ENCODE results near the gene CRX.
A peak's percentile ranks its signal among the peaks of the same experiment; 100 is the strongest.
"Not testable (repeated sequence)": the region's sequence is repeated elsewhere in the genome, so short reads cannot be mapped to it uniquely, and the experiment has no call there.

Gene CRX

GRCh38 chr19:47821460-47822020 is at the start of gene CRX:
CRX (plus strand) TSS chr19:47821937; CDS start chr19:47834444, 12,507 bp downstream.
- no peak for DNase-seq

DNA sequence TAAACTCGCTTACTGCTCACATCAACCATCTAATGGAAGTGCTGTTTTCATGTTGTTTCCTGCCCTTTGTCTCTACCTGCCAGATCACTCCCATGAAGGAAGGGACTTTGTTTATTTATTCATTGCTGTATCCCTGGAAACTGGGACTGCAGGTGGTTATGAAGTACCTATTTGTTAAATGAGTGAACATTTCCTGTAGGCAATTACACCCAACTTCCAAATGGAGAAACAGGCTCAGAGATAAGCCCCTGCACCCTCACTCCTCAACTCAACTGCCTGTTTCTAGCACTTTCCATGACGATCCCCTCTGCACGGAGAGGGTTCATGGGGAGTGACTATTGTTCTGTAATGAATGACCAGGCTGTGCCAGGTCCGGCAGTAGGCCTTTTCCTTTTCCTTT is 45.2 kb upstream of the CRX start:
- no peak for DNase-seq

DNA sequence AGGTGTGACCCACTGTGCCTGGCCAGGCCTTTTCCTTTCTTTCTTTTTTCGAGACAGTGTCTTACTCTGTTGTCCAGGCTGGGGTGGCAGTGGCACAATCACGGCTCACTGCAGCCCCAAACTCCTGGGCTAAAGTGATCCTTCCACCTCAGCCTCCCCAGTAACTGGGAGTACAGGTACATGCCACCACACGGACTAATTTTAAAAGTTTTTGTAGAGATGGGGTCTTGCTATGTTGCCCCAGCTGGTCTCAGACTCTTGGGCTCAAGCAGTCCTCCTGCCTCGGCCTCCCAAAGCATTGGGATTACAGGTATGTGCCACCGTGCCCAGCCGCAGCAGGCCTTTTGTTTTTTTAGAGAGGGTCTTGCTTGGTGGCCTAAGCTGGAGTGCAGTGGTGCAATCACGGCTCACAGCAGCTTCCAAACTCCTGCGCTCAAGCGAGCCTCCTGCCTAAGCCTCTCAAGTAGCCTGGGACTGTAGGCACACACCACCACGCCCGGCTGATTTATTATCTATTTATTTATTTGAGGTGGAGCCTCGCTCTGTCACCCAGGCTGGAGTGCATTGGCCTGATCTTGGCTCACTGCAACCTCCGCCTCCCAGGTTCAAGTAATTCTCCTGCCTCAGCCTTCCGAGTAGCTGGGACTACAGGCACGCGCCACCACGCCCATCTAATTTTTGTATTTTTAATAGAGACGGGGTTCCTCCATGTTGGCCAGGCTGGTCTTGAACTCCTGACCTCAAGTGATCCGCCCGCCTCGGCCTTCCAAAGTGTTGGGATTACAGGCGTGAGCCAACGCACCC is 44.3 kb upstream of the CRX start:
- not testable (repeated sequence) for DNase-seq

- peak; percentile 85 for DNase-seq
Measured at GRCh38 chr19:47778049-47778953, 43.4 kb upstream of the CRX start, which contains the start of gene SELENOW. SELENOW (plus strand) TSS chr19:47778703; CDS start chr19:47778786, 83 bp downstream.

DNA sequence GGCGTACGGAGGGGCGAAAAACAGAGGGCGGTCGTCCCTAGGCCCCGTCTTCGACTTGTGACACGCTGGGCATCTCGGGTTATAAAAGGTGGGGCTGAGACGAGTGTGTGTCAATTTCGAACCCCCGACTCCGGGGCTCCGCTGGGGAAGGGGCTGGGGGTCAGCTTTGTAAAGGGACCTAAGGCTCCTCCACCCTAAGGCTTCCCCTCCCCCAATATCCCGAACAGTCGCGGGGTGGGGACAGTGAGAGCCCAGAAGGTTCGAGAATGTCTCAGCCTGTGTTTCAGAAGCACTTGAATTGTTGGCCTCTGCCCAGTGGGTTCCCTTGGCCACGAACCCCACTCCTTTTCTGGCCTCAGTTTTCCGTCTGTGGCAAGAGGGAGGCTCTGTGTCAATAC is 42.8 kb upstream of the CRX start:
- DNase-seq, result peak; percentile 24

DNA sequence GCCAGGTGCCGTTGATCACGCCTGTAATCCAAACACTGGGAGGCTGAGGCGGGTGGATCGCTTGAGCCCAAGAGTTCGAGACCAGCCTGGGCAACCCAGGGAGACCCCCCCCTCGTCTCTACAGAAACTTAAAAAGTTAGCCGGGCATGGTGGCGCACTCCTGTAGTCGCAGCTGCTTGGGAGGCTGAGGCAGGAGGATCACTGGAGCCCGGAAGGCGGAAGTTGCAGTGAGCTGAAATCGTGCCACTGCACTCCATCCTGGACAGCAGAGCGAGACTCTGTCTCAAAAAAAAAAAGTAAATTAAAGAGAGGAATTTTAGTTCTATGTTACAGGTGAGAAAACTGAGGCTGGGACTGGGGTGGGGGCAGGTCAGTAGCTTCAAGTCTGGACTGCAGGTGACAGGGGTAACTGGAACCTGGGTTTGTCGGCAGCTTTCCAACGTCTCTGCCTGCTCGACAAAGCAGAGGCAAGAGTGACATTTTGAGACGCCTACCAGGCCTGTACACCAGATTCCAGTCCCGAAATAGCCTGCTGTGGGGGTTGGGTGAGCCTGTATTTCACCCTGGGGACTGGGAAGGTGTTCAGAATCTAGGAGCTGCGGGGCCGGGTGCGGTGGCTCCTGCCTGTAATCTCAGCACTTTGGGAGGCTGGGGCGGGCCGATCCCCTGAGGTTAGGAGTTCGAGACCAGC is 42.1 kb upstream of the CRX start:
- no peak for DNase-seq

- DNase-seq, result no peak
Measured at GRCh38 chr19:47780215-47780551, 41.6 kb upstream of the CRX start.

DNA sequence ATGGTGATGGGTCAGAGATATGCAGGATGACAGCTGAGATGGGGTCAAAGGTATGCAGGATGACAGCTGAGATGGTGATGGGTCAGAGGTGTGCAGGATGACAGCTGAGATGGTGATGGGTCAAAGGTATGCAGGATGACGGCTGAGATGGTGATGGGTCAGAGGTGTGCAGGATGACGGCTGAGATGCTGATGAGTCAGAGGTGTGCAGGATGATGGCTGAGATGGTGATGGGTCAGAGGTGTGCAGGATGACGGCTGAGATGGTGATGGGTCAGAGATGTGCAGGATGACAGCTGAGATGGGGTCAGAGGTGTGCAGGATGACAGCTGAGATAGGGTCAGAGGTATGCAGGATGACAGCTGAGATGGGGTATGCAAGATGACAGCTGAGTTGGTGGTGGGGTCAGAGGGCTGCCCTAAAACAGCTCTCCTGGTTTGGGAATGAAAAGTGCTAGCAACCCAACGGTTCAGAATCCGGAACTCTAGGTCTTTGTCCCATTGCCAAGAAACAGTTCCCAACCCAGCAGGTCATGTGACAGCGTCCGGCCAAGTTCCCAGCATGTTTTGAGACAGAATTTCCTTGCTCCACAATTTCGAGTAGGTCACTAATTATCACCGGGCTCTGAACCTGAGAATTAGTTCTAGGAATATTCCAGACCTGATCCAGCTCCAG is 40.0 kb upstream of the CRX start:
- DNase-seq, result no peak

DNA sequence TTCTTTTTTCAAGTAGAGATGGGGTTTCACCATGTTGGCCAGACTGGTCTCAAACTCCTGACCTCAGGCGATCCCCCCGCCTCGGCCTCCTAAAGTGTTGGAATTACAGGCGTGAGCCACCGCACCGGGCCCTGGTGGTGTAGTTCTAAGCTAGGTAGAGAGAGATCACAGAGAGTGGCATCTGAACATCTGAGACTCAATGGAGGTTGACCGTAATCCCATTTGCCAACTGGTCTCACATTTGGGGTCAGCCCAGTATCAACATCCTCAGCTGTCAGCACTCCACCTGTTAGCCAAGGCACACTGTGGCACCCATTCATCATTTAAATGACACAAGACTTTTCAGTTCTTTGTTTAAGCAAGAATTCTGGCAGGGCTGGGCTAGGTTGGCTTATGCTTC is 35.2 kb upstream of the CRX start:
- DNase-seq, result no peak

GRCh38 chr19:47787307-47787706 is 34.4 kb upstream of the CRX start:
- DNase-seq, result not testable (repeated sequence)

GRCh38 chr19:47789811-47790210 is 31.9 kb upstream of the CRX start:
- not testable (repeated sequence) for DNase-seq

- peak; percentile 95 for DNase-seq
Measured at GRCh38 chr19:47790398-47790814, 31.3 kb upstream of the CRX start.

DNA sequence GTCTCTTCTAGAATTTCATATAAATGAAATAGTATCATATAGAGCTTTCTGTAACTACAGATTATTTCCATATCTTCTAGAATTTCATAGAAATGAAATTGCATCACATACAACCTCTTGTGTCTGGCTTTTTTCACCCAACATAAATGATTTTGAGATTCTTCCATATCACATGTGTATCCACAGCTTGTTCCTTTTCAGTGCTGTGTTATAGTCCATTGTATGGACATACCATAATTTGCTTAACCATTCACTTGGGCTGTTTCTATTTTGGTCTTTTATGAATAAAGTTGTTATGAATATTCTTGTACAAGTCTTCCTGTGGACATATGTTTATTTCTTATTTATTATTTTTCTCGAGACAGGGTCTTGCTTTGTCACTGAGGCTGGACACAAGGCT is 29.1 kb upstream of the CRX start:
- DNase-seq, result no peak

DNA sequence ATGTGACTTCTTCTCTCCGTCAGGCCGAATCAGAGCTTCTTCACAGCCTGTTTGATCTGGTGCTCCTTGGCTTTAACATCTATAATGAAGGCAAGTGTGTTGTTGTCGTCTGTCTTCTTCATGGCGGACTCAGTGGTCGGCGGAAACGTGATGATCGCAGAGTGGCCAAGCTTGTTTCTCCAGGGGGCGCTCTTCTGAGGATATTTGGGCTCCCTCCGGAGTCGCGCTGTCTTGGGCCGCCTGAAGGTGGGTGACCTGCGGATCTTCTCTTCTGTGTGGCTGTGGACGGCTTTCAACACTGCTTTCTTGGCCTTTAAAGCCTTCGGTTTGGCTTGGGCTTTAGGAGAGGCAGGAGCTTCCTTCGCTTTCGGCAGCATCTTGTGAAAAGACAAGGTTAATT is 27.2 kb upstream of the CRX start:
- no peak for DNase-seq

GRCh38 chr19:47796785-47797184 is 25.0 kb upstream of the CRX start:
- no peak for DNase-seq

DNA sequence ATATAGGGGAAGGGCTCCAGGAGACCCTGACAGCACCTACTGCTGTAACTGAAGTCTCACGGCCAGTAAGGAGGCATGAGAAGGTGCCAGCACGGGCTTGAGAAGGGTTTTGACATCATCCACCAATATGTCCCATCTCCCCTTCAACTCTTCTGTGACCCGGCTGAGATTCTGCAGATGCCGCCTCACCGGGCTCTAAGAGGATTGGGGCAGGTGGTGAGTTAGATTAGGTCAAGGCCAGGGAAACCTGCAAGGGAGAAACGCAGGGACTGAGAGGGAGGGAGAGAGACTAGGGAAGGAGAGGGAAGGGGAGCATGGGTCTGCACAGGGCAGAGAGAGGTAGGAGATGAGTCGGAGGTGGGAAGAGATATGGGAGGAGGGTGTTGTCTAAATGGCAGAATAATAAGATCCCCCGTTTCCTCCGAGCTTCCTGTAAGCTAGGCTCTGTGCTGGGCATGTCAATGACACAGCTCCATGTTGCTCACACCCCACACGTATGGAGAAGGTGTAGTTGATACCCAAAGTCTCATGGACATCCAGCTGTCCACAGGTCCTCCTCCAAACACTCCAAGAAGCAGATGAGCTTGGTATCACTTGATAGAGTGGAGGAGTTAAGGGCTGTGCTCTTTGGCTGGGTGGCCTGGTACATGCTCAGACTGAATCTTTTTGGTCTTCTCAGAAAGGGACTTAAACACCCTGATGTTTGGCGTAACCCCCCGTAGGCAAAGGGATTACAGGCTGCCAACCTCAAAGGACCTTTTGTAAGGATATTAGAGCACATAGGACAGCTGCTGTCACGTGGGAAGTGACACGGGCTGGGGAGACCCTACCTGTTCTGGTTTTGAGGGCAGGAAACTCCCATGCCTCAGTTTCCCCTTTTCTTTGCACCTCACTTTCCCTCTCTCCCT is 23.5 kb upstream of the CRX start:
- no peak for DNase-seq

GRCh38 chr19:47798904-47799266 is 22.9 kb upstream of the CRX start:
- no peak for DNase-seq

- DNase-seq, result no peak
Measured at GRCh38 chr19:47801270-47801669, 20.5 kb upstream of the CRX start.

- DNase-seq, result no peak
Measured at GRCh38 chr19:47802521-47803043, 19.2 kb upstream of the CRX start.

- not testable (repeated sequence) for DNase-seq
Measured at GRCh38 chr19:47803148-47803547, 18.6 kb upstream of the CRX start.

GRCh38 chr19:47803671-47804070 is 18.1 kb upstream of the CRX start:
- not testable (repeated sequence) for DNase-seq
